Measurements from ENCODE around the gene DBNL.
A peak's percentile ranks its signal among the peaks of the same experiment; 100 is the strongest.

The DBNL gene

DNA sequence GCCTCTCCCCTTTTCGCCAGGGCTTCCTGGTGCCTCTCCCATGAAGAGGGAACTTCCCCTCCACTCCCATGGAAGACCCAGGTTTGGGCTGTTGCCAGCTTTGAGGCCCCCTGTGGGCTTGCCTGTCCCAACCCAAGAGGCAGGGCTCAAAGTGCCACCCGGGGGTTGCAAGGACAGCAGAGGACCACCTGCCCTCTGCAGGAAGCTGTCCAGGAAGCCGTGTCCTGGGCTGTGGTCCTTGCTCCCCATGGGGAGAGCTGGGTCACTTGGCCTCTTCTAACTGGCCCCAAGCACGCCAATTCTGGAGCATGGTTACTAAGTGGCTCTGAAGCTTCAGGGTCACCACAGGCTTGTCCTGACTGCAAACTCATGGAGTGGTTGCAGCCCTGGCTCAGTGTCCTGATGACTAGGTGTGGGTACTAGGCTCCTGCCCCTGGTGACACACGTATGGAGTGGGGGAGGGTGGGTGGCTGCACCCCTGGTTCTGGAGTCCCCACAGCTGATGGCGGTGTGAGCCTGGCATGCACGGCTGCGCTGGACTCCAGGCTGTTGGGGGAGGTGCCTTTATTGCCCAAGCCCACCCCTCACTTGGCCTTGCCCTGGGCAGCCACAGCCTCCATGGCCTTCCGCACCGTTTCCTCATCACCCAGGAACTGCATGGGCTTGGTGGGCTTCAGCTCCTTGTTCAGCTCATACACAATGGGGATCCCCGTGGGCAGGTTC, 17.8 kb downstream of the DBNL start:
- DNase-seq (ENCODE audit: low read depth), result no peak

DNA sequence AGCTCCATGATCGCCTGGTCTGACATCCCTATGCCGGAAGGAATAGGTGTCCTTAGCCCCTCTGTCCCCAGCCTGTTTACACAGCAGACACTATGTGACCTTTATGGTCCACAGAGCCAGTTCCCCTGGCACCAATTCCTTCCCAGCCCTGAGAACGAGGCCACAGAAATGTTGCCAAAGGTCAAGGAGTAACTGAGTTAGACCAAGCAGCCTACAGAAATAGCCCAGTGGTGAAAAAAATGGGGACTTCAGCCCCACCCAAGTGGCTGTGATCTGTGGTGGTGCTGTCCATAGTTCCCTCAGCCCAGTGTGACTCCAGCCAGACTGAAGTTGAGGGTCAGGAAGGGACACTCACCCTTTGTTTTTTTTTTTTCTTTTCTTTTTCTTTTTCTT, 18.4 kb downstream of the DBNL start:
- no peak for DNase-seq (ENCODE audit: low read depth)

DNA sequence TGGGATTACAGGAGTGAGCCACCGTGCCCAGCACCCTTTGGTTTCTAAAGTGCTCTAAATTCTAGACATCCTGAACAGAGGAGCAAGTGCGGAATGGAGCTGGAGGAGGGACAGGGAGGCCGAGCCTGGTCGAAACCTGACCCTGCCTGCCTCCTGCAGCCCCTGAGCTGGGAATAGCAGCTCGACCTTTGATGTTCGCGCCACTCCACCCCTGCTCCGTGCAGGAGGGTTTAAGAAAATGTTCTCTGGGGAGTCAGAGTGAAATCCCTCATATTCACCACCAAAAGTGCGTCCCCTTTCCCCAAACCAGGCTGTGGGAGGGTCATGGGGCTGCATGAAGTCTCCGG, 19.0 kb downstream of the DBNL start:
- no peak for DNase-seq (ENCODE audit: low read depth)

DNA sequence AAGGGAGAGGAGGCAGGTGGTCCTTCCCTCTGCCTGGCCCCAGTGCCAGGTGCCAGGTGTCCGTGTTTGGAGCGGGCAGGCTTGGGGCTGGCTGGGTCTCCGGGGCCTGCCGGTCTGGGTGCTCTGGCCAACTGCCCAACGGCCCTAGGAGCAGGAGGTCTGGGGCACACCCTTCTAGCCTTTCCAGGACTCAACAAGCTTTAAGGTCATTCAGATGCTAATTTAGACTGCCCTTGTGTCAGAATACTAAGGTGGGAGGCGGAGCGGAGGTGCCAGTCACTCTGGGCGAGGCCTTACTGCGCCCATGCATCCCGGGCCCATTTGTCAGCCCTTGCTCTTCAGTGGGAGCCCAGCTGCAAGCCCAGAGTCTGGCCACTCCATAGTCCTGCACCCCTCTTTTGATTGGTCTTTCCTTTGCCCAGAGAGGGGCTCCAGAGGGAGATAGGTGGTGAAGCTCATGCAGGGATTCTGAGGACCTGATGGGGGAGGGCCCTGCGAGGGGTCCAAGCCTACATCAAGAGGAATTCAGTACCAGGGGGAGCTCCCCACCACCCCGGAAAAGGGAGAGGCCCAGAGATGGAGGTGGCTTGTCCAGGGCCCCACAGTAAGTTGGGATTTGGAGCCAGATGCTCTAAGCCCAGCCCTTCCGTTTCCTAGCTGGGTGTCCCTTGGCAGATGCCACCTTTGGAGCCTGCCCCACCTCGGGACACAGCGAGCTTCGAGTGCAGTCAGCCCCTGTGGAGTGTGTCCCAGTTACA, 19.6 kb downstream of the DBNL start:
- DNase-seq (ENCODE audit: low read depth), result no peak

DNA sequence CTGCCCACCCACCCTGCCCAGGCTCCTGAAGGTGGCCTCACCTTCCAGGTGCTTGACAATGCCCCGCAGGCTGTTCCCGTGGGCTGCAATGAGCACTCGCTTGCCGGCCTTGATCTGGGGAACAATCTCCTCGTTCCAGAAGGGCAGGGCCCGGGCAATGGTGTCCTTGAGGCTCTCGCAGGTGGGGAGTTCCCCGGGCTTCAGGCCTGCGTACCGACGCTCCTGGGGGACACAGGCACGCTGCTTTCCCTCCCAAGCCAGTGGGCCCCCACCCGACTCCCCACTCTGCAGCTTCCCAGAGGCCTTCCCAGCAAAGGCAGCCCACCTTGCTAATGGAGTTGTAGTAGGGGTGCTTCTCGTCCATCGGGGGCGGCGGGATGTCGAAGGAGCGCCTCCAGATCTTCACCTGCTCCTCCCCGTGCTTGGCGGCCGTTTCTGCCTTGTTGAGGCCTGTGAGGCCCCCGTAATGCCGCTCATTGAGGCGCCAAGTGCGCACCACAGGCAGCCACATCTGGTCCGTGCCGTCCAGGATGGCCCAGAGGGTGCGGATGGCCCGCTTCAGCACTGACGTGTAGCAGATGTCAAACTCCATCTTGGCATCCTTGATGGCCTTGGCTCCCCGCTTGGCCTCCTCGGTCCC, 20.4 kb downstream of the DBNL start:
- DNase-seq (ENCODE audit: low read depth), result no peak

DNA sequence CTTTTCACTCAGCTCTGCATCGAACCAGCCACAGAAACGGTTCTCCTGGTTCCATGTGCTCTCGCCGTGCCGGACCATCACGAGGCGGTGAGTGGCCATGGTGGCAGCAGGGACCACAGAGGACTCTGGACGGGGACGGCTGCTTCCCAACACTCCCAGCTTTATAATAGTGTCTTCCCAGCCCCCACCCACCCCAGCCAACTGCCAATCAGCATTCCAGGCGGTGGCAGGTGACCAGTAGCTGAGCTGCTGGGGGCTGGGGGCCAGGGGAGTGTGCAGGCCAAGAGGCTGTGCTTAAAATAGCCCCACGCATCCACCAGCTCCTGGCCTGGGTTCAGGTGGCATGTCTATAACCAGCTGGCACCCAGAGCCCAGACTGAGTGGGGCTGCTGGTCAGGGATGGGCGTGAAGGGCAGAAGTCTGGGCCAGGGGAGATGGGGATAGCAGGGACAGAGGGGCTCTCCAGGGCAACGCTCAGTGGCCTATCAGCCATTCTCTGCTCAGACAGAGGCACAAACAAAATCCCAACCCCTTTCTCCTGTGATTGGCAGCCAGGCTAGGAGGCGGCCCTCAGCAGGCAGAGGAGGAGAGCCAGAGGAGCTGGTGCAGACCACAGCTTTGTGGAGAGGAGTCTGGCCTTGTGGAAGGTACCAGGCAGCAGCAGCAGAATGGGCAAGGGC, 21.1 kb downstream of the DBNL start, which contains the start of gene PGAM2:
Gene PGAM2 (minus strand): TSS at position 137 of the 680 bp plus-strand sequence. CDS start 38 bp downstream, at position 99.
- DNase-seq (ENCODE audit: low read depth), result no peak

DNA sequence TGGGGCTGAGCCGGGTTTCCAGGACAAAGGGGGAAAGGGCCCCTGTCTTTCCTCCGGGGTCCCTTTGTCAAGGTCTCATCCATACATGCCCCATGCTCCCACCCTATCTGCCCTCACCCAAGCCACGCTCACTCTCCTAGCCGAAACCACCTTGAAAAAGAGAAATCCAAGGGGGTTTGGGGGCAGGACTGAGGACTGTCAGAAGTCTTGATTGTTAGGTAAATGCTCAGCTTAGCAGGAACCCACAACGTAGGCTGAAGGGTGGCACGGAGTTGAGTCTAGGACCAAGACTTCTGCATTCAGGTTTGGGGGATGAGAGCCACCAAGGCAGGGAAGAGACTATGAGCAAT, 21.6 kb downstream of the DBNL start:
- no peak for DNase-seq (ENCODE audit: low read depth)

DNA sequence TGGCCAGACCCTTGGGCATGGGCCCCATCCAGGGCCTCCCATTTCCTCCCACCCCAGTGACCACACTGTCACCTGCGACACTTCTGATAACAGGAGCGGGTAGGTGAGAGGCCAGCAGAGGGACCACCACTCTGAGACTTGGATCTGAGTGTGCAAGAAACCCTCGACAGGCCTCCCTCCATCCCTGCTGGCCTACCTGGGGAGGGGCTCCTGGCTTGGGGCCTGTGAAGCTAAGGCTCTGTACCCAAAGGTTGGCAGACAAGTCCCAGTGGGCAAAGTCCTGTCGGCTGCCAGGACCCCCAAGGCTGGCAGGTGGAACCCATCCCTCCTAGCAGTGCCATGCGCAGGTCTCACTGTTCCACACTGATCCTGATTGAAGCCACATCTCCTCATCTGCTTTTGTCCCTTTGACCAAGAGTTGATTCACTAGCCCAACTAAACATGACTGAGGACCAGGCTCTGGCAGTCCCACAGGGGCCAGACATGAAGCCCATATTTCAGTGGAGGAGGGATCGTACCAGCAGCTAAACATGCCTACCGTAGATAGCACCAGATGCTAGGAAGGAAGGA, 22.1 kb downstream of the DBNL start:
- no peak for DNase-seq (ENCODE audit: low read depth)

DNA sequence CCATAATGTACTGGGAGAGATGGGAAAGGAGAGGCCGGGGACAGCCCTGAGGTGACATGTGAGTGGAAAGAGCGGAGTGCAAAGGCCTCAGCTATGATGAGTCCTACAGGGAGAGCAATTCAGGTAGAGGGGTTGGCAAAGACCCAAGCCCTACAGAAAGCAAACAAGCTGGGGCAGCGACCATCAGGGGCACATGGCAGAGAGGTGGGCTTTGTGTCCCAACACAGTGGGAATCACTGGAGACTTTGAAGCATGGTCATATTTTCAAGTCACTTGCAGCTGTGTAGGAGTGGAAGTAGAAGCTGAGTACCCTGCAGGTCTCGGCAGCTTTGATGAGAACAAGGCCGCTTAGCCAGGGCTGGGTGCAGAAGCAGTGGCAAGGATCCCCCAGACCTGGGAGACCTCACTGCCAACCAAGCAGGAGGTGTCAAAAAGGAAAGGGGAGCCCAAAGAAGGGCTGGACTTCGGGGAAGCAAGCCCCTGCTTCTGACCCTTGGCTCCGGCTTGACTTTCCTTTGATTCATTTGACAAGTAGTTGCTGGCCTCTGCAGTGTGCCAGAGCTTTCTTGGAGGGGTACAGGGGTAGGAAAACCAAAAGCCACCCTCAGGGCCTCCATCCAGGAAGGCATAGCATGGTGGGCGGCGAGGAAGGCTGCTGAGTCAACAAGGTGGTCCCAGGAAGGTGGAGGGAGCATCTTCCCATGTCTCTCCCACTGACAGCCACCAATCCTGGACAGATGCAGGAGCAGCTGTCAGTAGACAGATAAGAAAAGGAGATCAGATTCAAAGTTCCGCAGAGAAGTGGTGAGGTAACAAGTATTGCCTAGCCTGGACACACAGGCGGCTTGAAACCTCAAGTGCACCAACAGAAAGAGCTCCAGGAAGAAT, 22.8 kb downstream of the DBNL start:
- DNase-seq (ENCODE audit: low read depth), result no peak

DNA sequence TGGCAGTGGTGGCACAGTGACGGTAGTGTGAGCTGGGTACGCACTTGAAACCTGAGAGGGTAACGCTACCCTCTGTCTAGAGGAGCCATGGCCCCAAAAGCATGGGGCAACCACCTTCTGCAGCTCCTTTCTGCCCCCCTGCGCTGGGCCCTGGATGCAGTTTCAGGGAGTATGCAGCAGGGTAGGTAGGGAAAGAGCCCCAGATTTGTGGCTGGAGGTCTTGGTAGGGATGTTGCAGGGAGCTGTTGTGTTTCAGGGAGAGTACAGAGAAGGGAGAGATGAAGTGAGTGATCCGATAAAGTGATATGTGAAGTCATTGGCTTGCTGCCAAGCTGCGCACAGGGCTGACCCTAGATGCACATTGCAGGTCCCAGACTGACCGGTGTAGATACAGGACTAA, 23.6 kb downstream of the DBNL start:
- DNase-seq (ENCODE audit: low read depth), result no peak

DNA sequence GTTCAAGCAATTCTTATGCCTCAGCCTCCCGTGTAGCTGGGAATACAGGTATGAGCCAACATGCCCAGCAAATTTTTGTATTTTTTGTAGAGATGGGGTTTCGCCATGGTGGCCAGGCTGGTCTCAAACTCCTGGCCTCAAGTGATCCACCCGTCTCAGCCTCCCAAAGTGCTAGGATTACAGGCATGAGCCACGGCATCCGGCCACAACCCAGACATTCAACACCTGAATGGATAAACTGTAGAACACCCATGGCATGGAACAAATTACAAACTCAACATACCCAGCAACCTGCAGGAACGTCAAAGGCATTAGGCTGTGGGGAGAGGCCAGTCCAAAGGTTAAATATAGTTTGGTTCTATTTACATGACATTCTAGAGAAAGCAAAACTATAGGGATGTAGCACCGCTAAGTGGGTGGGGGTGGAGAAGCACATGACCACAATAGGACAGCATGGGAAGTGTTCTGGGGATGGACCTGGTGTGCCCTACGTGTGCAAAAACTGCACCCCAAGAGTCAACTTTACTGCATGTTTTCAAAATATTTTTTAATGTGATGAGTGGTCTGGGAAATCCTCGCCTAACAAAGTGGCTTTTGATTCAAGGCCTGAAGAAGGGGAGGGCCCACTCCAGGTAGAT, 27.3 kb downstream of the DBNL start:
- DNase-seq (ENCODE audit: low read depth), result no peak

DNA sequence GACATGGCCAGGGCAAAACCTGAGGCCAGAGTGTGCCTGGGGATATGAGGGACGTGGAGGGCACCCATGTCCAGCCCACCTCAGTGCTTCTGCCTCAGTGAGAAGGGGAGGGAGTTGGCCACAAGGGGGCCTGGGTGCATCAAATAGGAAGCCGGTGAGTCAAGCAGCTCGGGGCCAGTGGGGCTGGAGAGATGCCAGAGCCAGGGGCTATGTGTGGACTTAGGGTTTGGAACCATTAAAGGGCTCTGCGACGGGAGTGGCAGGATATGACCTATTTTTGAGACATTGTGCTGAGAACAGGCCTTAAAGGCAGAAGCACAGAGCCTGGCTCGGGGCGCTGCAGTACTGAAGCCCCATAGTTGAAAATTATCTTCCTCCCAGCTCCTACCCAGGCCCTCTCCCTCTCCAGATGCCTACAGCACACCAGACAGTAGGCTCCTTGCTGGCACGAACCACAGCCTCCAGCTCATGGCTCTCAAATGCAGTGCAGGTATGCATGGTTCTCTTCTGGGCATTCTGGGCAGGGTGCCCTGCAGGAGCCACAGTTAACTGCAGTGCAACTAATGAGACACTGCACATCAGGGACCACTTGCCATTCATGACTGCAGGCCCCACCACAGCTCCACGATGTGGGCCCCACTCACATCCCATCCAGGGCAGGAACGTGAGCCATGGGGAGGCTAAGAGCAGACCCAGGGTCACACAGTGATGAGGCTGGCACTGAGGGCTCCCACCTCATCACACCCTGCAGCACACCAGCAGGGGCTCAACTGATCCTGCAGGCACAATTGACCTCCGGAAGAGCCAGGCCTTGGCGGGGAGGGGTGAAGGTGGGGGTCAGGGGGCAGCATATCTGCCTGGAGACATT, 28.1 kb downstream of the DBNL start:
- peak; percentile 36 for DNase-seq (ENCODE audit: low read depth)

DNA sequence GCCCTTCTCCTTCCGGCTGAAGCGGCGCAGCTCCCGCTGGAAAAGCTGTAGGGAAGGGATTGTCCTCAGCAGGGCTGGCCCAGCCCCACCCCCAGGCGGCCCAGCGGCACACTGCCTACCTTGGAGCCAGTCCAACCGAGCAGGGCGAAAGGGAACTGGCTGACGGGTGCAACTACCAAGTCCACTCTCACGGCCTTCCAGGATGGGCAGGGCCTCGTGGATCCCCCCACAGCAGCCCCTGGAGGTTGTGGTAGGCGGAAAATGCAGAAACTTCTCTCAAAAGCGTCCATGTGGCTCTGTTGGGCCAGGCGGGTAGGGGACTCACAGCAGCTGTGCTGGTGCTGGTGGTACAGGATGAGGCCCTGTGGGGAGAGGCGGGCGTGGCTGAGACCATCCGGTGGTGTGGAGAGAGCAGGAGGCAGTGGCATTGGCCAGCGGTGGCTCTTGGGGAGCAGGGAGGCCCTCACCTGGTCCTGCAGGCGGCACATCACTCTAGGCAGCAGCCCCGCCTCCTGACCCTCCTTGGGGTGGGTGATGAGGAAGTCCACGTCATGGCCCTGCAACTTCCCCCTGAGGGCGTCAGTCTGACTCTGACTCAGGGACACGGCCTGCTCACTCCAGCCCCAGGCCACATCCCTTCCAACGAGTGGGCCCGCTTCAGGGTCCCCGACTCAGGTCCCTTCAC, 29.3 kb downstream of the DBNL start:
- DNase-seq (ENCODE audit: low read depth), result peak; percentile 21

DNA sequence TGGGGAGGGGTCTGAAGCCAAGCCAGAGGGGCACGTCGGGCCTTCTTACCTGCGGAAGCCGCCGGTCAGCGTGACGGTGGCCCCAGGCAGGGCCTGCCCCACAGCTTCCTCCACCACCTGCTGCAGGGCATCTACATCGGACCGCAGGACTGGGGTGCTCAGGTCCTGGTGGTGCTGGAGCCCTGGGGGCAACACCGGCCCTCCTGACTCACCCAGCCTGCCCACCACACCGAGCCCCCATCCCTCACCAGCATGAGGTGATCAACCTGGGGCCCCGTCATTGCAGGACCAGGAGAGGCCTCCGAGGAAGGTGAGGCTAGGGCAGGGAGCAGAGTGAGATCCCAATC, 29.8 kb downstream of the DBNL start:
- no peak for DNase-seq (ENCODE audit: low read depth)

DNA sequence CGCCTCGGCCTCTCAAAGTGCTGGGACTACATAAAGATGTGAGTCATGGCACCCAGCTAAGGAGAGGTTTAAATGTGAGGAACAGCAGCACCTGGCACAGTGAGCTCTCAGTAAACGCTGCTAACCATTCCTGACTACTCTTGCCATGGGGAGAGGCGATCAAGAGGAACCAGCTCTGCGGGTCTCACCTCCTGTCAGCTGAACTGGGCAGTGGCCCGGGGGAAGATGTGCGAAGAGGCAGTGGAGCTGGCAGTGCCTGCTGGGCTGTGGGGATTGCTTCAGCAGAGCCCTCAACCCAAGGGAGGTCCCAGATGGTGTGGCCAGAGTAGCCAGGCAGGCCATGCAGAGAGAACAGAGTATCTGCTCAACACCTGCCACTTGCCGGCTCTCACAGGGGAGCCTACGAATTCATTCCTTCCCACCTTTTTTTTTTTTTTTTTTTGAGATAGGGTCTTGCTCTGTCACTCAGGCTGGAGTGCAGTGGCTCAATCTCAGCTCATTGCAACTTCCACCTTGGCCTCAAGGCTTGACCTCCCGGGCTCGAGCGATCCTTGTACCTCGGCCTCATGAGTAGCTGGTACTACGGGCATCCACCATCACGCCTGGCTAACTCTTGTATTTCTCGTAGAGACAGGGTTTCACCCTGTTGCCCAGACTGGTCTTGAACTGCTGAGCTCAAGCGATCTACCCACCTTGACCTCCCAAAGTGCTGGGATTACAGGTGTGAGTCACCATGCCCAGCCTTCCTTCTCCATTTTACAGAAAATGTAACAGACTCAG, 31.0 kb downstream of the DBNL start:
- DNase-seq (ENCODE audit: low read depth), result no peak

DNA sequence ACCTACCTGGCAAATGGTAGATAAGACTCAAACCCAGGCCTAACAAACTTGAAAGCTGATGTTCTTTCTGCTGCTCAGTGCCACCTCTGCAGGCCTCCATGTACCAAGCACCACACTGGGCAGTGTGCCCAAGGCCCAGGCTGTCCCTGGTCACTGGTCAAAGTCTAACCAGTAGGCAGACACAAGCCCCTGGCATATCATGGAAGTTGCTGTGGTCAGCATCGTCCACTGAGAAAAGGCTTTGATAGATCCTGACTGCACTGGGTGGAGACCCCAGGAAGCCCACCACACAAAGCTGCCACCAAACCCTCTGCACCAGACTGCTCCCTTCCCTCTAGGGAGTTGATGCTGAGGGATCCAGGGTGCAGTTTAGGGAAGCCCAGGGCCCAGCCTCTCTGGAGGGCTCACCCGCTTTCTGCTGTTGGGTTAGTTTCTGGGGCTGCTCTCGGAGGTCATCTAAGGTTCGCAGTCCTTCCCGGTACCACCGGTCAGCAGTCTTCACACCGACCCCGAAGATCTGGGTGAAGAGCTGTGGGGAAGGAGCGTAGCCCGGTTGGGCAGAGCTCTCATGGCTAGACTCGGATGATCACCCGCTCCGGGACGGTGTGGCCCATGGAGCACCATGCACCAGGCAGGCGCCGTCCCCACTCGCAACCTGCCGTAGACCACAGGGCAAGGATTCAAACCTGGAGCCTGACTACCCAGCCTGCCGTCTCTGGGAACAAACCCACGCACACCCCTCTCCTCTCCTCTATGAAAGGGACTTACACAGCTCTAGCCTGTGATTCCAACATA, 31.8 kb downstream of the DBNL start:
- DNase-seq (ENCODE audit: low read depth), result no peak

DNA sequence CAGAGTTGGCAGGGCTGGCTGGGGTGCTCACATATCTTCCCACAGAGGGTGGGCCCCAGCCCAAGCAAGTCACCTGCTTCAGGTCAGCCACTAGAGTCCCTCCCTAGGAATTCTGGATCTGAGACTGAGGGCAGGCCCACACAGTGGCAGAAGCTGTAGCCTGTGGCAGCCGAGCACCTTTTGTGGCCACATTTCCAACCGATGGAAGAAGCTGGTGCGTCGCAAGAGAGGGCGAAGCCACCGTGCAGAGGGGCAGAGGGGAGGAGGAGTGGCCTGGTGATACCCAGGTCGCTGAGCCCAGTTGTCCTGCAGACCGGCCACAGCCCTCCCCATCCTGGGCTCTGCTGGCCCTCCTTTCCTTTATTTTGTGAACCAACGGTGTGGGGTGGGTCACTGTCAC, 32.6 kb downstream of the DBNL start:
- DNase-seq (ENCODE audit: low read depth), result no peak

DNA sequence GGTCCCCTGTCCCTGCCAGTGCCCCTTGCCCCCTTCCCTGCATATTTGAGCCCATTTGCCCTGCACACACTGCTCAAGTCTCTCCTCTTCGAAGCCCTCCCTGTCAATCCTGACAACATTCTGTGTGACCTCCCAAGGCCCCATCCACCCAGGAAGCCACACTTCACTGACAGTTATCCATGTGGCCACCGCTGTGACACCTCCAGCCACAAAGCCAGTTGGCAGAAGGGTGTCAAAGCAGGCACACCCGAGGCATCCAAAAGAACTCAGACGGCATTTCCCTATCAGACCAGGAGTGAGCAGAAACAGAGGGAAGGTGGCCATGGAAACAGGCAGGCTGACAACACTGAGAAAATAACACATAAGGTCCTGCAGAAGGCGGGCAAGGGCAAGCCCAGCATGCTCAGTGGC, 33.2 kb downstream of the DBNL start:
- no peak for DNase-seq (ENCODE audit: low read depth)
